Measurements from ENCODE around the gene KDM5A.
A peak's percentile ranks its signal among the peaks of the same experiment; 100 is the strongest.

KDM5A gene

DNA sequence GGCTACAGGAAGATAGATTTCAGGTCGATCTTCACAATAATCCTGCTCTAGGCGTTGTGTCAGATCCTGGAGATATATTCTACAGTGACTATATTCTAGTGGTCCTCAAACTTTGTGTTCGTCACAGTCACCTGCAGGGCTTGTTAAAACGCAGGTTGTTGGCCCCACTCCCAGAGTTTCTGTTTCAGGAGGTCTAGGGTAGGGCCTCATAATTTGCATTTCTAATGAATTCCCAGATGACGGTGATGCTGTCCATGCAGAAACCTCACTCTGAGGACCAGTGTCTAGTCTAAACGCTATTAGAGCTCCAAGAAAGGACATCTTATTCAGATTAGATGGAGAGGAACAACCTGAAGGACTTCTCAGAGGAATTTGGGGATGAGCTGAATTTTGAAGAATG, 113.3 kb downstream of the KDM5A start:
- no peak overlapping the region for H3K4me3 ChIP-seq (ENCODE audit: low read depth, low read length)
- TF ChIP-seq, protein P1, sequence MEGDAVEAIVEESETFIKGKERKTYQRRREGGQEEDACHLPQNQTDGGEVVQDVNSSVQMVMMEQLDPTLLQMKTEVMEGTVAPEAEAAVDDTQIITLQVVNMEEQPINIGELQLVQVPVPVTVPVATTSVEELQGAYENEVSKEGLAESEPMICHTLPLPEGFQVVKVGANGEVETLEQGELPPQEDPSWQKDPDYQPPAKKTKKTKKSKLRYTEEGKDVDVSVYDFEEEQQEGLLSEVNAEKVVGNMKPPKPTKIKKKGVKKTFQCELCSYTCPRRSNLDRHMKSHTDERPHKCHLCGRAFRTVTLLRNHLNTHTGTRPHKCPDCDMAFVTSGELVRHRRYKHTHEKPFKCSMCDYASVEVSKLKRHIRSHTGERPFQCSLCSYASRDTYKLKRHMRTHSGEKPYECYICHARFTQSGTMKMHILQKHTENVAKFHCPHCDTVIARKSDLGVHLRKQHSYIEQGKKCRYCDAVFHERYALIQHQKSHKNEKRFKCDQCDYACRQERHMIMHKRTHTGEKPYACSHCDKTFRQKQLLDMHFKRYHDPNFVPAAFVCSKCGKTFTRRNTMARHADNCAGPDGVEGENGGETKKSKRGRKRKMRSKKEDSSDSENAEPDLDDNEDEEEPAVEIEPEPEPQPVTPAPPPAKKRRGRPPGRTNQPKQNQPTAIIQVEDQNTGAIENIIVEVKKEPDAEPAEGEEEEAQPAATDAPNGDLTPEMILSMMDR (IDR thresholded peaks at IDR 0.05; ENCODE audit: low read depth, low read length) = no peak

DNA sequence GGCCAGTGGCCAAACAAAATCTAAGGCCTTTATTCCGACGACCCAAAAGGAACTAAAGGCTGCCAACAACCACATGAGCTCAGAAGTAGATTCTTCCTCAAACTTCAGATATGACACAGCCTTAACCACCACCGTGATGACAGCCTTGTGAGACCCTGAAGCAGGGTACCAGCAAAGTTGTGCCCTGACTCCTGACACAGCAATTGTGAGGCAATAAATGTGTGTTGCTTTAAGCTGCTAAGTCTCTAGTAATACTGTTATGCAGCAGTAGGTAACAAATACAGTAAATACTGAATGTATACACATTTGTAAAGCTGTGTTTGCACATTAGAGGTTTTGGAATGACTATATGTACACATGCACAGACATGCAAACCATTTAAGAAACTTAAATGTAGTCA, 115.7 kb downstream of the KDM5A start:
- TF ChIP-seq, protein P1 (IDR thresholded peaks at IDR 0.05; ENCODE audit: low read depth, low read length) = no peak
- no peak overlapping the region for H3K4me3 ChIP-seq (ENCODE audit: low read depth, low read length)

DNA sequence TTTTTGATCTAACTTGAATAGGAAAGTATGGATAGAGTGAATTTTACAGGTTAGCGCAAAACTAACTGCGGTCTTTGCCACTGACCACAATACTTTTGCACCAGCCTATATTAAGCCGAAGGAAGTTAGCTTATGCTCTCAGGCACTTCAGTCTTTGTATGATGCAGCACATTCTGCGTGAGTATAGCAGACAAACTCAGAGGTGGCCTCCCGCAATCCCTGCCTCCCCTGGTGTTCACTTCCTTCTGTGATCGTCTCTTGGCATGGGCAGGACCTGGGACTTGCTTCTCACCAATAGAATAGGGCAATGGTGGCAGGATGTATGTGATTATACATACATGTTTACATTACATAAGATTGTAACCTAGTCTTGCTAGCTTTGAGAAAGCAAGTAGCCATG, 116.2 kb downstream of the KDM5A start:
- TF ChIP-seq, protein P1 (IDR thresholded peaks at IDR 0.05; ENCODE audit: low read depth, low read length) = no peak

DNA sequence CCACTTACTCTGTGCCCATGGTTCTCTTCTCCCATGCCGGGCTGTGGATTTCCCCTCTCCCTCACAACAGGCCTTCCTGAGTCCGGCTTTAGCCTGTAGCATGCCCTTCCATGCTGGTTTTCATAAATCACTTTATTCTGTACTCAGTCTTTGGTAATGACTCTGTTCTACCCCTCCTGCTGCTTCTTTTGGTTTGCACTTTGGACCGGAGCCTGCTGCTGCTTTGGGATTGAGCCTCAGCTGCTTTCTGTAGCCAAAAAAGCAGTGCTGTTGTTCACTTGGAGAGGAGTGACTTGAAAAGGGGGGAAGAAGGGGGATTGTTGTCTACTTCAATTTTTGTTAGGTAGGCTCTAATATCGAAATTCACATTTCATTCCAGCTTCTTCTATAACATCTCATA, 118.0 kb downstream of the KDM5A start:
- H3K4me3 ChIP-seq (ENCODE audit: low read depth, low read length) = no peak overlapping the region
- TF ChIP-seq, protein P1 (IDR thresholded peaks at IDR 0.05; ENCODE audit: low read depth, low read length) = no peak

More for the DNA sequence above, 116.2 kb downstream of the KDM5A start:
- H3K4me3 ChIP-seq (ENCODE audit: low read depth, low read length) = no peak overlapping the region

DNA sequence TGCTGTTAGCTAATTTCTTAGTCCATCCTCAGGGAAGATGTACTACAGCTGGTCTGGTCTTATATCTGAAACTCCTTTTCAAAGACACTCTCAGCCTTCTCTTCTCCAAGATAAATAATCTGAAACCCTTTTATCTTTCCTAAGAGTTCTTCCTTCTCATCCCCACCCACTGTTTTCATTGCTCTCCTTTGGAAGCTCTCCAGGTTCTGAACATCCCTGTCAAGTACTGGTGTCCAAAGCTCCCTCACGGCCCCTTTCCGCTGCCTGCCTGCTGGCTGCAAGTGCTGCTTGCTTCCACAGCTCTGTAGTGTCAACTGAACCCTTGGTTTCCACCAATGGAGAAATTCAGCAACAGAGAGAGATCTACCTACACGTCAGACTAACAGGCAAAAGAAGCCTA, 119.9 kb downstream of the KDM5A start:
- TF ChIP-seq, protein P1 (IDR thresholded peaks at IDR 0.05; ENCODE audit: low read depth, low read length) = no peak
- no peak overlapping the region for H3K4me3 ChIP-seq (ENCODE audit: low read depth, low read length)

DNA sequence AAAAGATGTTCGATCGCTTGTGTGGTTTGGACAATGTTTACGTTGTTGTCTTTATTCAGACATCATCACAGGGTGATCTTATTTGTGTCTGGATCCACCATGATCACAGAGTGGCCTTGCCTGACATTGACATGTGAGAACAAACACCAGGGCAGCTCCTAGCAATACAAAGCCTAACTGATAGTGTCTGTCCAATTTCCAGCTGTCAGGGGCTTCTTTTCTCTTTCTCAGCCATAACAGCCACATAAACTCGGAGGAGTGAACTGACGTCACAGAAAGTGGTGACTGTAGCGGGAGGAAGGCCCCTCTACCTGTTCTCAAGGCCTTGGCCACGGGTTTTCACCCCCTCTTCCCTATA, 120.7 kb downstream of the KDM5A start:
- no peak overlapping the region for H3K4me3 ChIP-seq (ENCODE audit: low read depth, low read length)

DNA sequence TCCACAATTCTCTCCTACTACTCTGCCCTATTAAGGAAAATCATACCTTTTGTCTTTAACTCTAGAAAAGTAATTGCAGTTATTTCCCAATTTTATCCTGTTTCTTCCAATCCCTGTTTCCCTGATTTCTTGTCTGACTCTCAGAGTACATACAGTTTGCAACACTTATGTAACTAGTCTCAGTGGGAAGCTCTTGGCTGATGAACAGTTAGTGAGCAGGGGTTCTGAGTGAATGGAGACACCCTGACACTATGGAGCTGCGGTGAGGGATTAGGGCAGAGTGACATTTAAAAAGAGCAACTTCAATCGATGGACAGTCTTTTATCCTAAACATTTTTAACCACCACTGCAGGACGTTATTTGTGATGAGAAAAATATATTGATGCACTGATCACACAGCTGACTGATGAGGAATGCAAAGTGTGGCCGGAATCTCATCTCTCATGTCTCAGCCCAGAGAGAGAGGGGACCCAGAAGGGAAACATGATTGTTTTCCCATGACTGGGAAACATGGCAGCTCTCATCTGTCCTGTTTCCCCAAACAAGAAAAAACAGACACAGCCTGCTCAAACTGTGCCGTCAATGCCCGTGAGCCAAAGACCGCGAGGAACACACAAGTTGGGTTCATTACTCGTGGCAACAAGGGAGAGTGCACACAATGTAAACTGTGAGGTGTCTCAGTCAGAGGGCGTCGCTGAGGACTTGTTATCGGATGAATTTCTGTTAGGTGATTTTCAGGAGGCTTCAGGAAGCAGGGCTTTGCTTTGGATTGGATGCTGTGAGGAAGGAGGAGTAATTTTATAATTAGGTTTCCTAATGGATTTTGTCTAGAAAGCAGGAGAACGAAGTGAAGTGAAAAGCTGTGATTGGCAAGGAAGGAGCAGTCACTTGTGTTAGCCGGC, 121.3 kb downstream of the KDM5A start:
- H3K4me3 ChIP-seq (ENCODE audit: low read depth, low read length) = peak overlapping the region; percentile 6; the same call in 1 of the 2 replicates
- TF ChIP-seq, protein P1 (IDR thresholded peaks at IDR 0.05; ENCODE audit: low read depth, low read length) = no peak

More for the DNA sequence above, 120.7 kb downstream of the KDM5A start:
- TF ChIP-seq, protein P1 (IDR thresholded peaks at IDR 0.05; ENCODE audit: low read depth, low read length) = no peak

All from WI38 (cell line).